GM18508 (cell line): ENCODE measurements around the gene TMEM25.
"Not testable (repeated sequence)": the region's sequence is repeated elsewhere in the genome, so short reads cannot be mapped to it uniquely, and the experiment has no call there.

Source experiments
- ATAC-seq: cut with Tn5 transposase; IDR thresholded peaks from one replicate; pipeline ENCODE4 v1.9.1; 2021; ENCODE audit warnings: moderate number of reproducible peaks; ENCODE audit not compliant: insufficient read depth, unreplicated experiment

TMEM25 gene

DNA sequence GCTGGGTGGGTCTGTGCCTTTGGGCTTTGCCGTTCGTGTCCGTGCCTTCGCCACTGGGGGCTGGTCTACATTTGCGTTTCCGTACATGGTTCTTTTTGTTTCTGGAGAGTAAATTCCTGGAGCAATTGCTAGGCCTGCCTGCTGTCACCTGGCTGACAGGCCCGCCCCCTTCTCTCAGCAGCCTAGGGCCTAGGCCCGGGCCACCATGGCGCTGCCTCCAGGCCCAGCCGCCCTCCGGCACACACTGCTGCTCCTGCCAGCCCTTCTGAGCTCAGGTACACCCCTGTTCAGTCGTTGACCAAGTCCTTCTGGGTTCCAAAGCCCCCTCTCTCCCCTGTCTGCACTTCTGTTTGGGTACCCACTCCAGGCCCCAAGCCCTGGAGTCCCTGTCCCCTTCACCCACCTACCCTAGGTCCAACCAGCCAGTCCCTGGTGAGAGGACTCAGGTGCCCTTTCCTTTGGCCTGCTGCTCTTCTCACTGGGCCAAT is 649 bp downstream of the TMEM25 start:
- ATAC-seq, result no peak

GRCh38 chr11:118532091-118532490 is 1.1 kb downstream of the TMEM25 start:
- no peak for ATAC-seq

DNA sequence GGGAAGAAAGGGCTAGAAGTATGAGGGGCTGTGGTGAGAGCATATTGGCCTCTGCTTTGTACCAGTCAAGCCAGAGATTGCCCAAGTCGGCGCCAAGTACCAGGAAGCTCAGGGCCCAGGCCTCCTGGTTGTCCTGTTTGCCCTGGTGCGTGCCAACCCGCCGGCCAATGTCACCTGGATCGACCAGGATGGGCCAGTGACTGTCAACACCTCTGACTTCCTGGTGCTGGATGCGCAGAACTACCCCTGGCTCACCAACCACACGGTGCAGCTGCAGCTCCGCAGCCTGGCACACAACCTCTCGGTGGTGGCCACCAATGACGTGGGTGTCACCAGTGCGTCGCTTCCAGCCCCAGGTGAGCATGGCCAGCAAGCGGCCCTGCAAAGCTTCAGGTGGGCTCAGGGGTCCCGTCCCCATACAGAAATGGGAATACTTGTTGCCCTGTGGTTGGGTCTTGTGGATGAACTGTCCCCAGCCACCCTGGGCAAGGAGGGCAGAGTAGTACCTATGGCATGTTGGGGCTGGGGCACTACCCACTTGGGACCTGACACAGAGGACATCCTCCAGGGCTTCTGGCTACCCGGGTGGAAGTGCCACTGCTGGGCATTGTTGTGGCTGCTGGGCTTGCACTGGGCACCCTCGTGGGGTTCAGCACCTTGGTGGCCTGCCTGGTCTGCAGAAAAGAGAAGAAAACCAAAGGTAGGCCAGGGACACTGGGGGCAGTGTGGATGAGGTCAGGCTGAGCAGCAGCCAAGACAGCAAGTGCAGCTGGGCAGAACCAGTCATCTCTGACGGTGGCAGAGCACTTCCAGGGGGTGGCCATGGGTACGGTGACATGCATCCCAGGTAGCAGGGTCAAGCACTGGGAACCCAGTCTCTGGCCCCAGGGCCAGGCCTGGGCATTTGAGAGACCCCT is 2.1 kb downstream of the TMEM25 start:
- ATAC-seq, result no peak

GRCh38 chr11:118533769-118534729 is 3.1 kb downstream of the TMEM25 start:
- ATAC-seq, result no peak

GRCh38 chr11:118535261-118535660 is 4.3 kb downstream of the TMEM25 start:
- no peak for ATAC-seq

- no peak for ATAC-seq
Observed at GRCh38 chr11:118536726-118537125, 5.7 kb downstream of the TMEM25 start.

DNA sequence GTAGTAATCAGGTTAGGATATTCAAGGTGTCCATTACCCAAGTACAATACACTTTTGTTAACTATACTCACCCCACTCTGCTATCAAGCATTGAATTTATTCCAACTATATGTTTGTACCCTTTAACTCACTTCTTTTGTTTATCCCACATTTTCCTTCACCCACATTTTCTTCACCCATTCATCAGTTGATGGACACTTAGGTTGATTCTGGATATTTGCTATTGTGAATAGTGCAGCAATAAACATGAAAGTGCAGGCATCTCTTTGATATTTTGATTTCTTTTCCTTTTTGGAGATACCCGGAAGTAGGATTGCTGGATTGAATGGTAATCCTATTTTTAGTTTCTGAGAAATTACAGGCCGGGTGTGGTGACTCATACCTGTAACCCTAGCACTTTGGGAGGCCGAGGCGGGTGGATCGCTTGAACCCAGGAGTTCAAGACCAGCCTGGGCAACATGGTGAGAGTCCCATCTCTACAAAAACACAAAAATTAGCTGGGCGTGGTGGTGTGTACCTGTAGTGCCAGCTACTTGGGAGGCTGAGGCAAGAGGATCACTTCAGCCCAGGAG is 6.5 kb downstream of the TMEM25 start:
- no peak for ATAC-seq

DNA sequence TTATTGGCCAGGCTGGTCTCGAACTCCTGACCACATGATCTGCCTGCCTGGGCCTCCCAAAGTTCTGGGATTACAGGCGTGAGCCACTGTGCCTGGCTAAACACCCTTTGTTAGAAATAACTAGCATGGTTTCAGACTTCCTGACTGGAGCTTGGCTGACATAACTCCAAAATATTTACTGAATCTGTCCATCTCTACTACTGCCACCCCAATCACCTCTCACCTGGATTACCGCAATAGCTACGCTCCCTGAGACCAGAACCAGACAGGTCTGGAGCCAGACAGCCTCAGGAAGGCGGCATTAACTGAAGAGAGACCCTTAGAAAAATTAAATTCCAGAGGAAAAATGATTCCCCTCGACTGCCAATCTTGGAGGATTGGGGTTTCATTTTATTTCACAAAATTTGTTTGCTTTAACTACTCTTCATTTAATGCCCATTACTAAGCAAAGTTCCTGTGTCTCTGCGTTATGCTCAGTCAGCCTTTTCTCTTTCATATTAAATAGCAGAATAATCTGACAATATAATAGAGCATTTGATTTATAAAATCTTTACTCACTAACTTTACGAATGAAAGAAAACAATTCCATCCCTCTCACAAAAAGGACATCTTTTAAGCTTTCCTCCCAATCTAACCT is 13.1 kb downstream of the TMEM25 start:
- no peak for ATAC-seq

DNA sequence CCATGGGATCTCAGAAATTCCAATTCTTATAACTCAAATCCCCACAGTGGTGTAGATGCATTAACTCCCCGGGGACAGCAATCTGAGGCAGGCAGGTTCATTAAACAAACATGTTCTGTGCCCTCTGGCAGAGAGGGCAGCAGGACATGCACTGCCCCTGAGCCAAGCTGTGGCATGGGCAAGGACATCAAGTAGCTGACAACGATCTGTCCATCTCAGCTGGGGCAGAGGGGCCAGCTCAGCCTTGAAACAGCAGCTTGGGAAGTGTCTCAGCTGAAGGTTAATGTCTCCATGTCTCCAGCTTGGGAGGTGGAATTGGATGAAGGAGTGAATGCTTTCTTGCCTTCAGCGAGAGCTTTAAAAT is 13.6 kb downstream of the TMEM25 start:
- no peak for ATAC-seq

- ATAC-seq, result no peak
Observed at GRCh38 chr11:118545533-118545932, 14.5 kb downstream of the TMEM25 start.

DNA sequence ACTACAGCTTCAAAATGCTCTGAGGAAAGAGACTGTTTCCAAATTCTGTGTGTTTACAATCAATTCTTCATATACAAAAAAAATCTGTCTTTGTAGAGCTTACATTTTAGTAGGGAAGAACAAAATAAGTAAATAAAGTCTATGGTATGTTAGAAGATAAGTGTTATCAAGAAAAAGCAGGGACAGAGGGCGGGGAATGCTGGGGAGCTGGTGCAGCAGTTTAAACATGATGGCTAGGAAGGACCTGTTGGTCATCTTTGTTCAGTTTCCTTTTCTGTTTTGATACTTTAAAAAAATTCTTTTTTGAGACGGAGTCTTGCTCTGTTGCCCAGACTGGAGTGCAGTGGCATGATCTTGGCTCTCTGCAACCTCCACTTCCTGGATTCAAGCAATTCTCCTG is 16.1 kb downstream of the TMEM25 start:
- no peak for ATAC-seq

DNA sequence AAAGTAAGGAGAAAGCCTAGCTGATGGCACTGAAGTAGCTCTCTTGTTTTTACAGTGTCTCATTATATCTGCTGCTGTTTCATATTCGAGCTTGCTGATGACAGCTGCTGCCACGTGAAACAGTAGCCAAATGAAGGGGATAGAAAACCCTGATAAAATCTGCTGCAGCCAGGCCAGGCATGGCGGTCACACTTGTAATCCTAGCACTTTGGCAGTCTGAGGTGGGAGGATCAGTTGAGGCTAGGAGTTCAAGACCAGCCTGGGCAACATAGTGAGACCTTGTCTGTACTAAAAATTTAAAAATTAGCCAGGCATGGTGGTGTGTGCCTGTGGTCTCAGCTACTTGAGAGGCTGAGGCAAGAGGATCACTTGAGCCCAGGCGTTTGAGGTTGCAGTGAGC is 21.3 kb downstream of the TMEM25 start:
- no peak for ATAC-seq

- ATAC-seq, result no peak
Observed at GRCh38 chr11:118560806-118561205, 29.8 kb downstream of the TMEM25 start.

DNA sequence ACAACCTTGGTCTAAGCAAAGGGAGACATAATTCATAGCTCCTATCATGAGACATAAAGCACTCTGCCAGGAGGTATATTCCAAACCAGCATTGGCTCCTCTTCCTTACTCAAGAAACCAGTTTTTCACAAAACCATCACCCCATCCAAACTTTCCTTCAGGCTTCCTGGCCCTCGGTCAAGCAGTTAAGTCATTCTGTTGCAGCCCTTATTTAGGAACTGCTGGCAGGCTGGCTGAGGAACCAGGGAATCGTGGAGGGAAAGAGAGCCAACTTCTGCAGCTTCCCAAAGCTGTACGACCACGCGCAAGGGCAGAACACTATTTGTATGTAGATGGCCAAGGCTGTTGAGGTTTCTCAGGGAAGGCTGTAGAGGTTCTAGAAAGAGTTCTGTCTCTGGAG is 34.1 kb downstream of the TMEM25 start:
- ATAC-seq, result no peak

DNA sequence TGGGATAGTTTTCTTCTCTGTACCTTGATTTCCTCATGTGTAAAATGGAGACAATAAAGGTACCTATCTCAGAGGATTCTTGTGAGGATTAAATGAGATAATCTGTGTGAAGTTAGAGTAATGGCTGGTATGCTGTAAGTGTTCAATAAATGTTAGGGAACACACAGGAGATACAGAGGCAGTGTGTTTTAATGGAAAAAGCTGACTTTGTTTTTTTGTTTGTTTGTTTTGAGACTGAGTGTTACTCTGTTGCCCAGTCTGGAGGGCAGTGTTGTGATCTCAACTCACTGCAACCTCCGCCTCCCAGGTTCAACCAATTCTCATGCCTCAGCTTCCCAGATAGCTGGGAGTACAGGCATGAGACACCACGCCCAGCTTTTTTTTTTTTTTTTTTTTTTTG is 38.7 kb downstream of the TMEM25 start:
- no peak for ATAC-seq

GRCh38 chr11:118570787-118571186 is 39.8 kb downstream of the TMEM25 start:
- no peak for ATAC-seq

DNA sequence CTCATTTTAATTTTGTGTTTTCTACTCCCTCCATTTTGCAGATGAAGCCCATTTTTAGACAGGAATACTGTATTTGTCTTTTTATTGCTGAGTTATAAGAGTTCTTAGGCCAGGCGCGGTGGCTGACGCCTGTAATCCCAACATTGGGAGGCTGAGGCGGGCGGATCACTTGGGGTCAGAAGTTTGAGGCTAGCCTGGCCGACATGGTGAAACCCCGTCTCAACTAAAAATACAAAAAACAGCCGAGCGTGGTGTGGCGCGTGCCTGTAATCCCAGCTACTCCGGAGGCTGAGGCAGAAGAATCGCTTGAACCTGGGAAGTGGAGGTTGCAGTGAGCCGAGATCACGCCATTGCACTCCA is 40.7 kb downstream of the TMEM25 start:
- not testable (repeated sequence) for ATAC-seq

- ATAC-seq, result no peak
Observed at GRCh38 chr11:118572061-118572980, 41.3 kb downstream of the TMEM25 start, which contains the start of gene ARCN1. TSS of gene ARCN1 (plus strand) at chr11:118572409. CDS start at chr11:118572548, 139 bp downstream.

DNA sequence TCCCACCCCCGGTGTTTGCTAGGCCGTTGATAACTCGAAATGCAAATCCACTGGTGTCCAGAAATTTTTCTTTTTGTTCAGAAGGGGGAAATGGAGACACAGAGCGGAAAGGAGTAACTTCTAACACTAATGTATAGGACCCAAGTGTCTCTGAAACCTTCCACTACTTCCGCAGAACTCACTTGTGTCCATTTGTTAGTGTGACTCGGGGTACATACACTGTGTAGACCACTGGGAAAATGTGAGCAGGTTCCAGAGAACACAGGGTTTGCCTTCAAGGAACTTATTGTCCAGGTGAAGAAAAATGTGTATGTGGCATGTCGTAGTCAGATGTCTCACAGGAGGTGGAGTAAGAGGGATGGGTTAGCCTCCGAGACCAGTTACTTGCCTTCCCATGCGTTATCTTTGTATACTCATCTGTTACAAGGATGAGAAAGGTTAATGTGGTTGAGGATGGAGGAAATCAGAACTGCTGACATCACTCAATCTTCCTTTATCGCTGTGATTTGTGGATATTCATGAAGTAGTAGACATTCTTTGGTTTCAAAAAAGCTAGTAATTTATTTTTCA is 42.1 kb downstream of the TMEM25 start:
- no peak for ATAC-seq
